ENCODE data around the gene KRT77. TPM values are rescaled to one million over a fixed set of nuclear protein-coding genes. Genes with fewer than 3 reads are reported as not detected.

KRT77 gene
- polyA plus RNA-seq, 1 donor from 2014 or later, result not detected

GRCh38 chr12:52701281-52701680, 2.0 kb downstream of the KRT77 start:
- Histone ChIP-seq H4K20me1 (ENCODE audit: insufficient read depth) (no peaks in the 10 kb centered on the region), H3K4me2 (ENCODE audit: low read length) (no peak overlapping the region), H3K36me3 (ENCODE audit: insufficient read depth, low read length) (no peaks in the 10 kb centered on the region), H2AFZ (ENCODE audit: low read depth, low read length) (no peak overlapping the region), H3K9me2 (ENCODE audit: insufficient read depth, low read length) (no peaks in the 10 kb centered on the region), H3F3A (ENCODE audit: insufficient read depth, low read length, poor library complexity, severe bottlenecking) (no peaks in the 10 kb centered on the region), H3K27me3 (ENCODE audit: insufficient read depth, low read depth, low read length) (no peaks in the 10 kb centered on the region), H3K9me3 (ENCODE audit: low read length) (no peaks in the 10 kb centered on the region), H3K79me2 (replicated peaks; ENCODE audit: insufficient read depth, low read length) (no peaks in the 10 kb centered on the region), H3K27ac (ENCODE audit: low read length) (no peak overlapping the region), H3K4me3 (ENCODE audit: low read length) (no peak overlapping the region), H3K9ac (ENCODE audit: low read length) (no peak overlapping the region)
- no peak for TF ChIP-seq EP300 (conservative IDR thresholded peaks at IDR 0.05; ENCODE audit: poor library complexity, severe bottlenecking)
- TF ChIP-seq POLR2AphosphoS5 (IDR thresholded peaks at IDR 0.05), result no peak
- TF ChIP-seq MXI1 (conservative IDR thresholded peaks at IDR 0.05; ENCODE audit: poor library complexity, severe bottlenecking), result no peak

GRCh38 chr12:52699960-52700359, 3.4 kb downstream of the KRT77 start:
- TF ChIP-seq CTCF (IDR thresholded peaks at IDR 0.05; ENCODE audit: poor library complexity, severe bottlenecking) (no peak), SMC3 (conservative IDR thresholded peaks at IDR 0.05; ENCODE audit: poor library complexity) (no peak)
- Histone ChIP-seq H3K4me3 (ENCODE audit: low read length) (no peak overlapping the region), H4K20me1 (ENCODE audit: insufficient read depth) (no peaks in the 10 kb centered on the region), H3K4me2 (ENCODE audit: low read length) (no peak overlapping the region), H3K36me3 (ENCODE audit: insufficient read depth, low read length) (no peaks in the 10 kb centered on the region), H2AFZ (ENCODE audit: low read depth, low read length) (no peak overlapping the region), H3F3A (ENCODE audit: insufficient read depth, low read length, poor library complexity, severe bottlenecking) (no peaks in the 10 kb centered on the region), H3K9ac (ENCODE audit: low read length) (no peak overlapping the region), H3K9me2 (ENCODE audit: insufficient read depth, low read length) (no peaks in the 10 kb centered on the region), H3K27me3 (ENCODE audit: insufficient read depth, low read depth, low read length) (no peaks in the 10 kb centered on the region), H3K27ac (ENCODE audit: low read length) (no peak overlapping the region), H3K9me3 (ENCODE audit: low read length) (no peaks in the 10 kb centered on the region), H3K79me2 (replicated peaks; ENCODE audit: insufficient read depth, low read length) (no peaks in the 10 kb centered on the region)

GRCh38 chr12:52699373-52699772, 4.0 kb downstream of the KRT77 start:
- Histone ChIP-seq H3K9me3 (ENCODE audit: low read length) (no peaks in the 10 kb centered on the region), H3K4me2 (ENCODE audit: low read length) (no peak overlapping the region), H3K27me3 (ENCODE audit: insufficient read depth, low read depth, low read length) (no peaks in the 10 kb centered on the region), H3K27ac (ENCODE audit: low read length) (no peak overlapping the region), H3K9ac (ENCODE audit: low read length) (no peak overlapping the region), H3K79me2 (replicated peaks; ENCODE audit: insufficient read depth, low read length) (no peaks in the 10 kb centered on the region), H3K9me2 (ENCODE audit: insufficient read depth, low read length) (no peaks in the 10 kb centered on the region), H3F3A (ENCODE audit: insufficient read depth, low read length, poor library complexity, severe bottlenecking) (no peaks in the 10 kb centered on the region), H4K20me1 (ENCODE audit: insufficient read depth) (no peaks in the 10 kb centered on the region), H3K36me3 (ENCODE audit: insufficient read depth, low read length) (no peaks in the 10 kb centered on the region), H2AFZ (ENCODE audit: low read depth, low read length) (no peak overlapping the region), H3K4me3 (ENCODE audit: low read length) (no peak overlapping the region)
- TF ChIP-seq MXI1 (conservative IDR thresholded peaks at IDR 0.05; ENCODE audit: poor library complexity, severe bottlenecking), result no peak
- no peak for TF ChIP-seq EZH2 (IDR thresholded peaks at IDR 0.05; ENCODE audit: borderline replicate concordance, insufficient read depth, low read length, poor library complexity, severe bottlenecking)
- no peak for TF ChIP-seq REST (IDR thresholded peaks at IDR 0.05; ENCODE audit: borderline replicate concordance)
- TF ChIP-seq CTCF (IDR thresholded peaks at IDR 0.05; ENCODE audit: poor library complexity, severe bottlenecking), result no peak
- no peak for TF ChIP-seq RAD21 (conservative IDR thresholded peaks at IDR 0.05)
- no peak for TF ChIP-seq EP300 (conservative IDR thresholded peaks at IDR 0.05; ENCODE audit: poor library complexity, severe bottlenecking)
- TF ChIP-seq TAF1 (IDR thresholded peaks at IDR 0.05; ENCODE audit: low read depth), result no peak

Measured in neural cell (in vitro differentiated cells).